Heart right ventricle (tissue), 16 donors: ENCODE results near the gene RAB3IL1. TPM values are rescaled to one million over a fixed set of nuclear protein-coding genes. Genes with fewer than 3 reads are reported as not detected.

ENCODE experiments used
- ATAC-seq, 8 donors: fragments of 200-7000 bp; cut with Tn5 transposase; one replicate each; pipeline ENCODE4 v1.9.1; 2020; ENCODE audit warnings: mild to moderate bottlenecking in 8 of 8, moderate library complexity in 8 of 8, moderate number of reproducible peaks in 1 of 8
- DNase-seq, 2 donors: peaks; one replicate each; pipeline ENCODE4 v3.0.0-alpha.2; 2020
- H3K27ac ChIP-seq, 10 donors: fragments of 200-600 bp; sonication (generic) in 2 of 10; one replicate each; pipeline versions ENCODE4 v1.5.0 to v1.8.0; 2020 to 2022; ENCODE audit warnings: mild to moderate bottlenecking in 3 of 10
- H3K27me3 ChIP-seq, 7 donors: fragments of 200-600 bp; one replicate each; pipeline ENCODE4 v1.8.0; 2021 to 2022; ENCODE audit warnings: mild to moderate bottlenecking in 2 of 7
- H3K36me3 ChIP-seq, 9 donors: fragments of 200-600 bp; sonication (generic) in 1 of 9; one replicate each; pipeline versions ENCODE4 v1.5.0 to v1.8.0; 2020 to 2022; ENCODE audit warnings: mild to moderate bottlenecking in 2 of 9
- H3K4me1 ChIP-seq, 9 donors: fragments of 200-600 bp; sonication (generic) in 1 of 9; one replicate each; pipeline versions ENCODE4 v1.5.0 to v1.8.0; 2020 to 2022; ENCODE audit warnings: mild to moderate bottlenecking in 4 of 9
- H3K4me3 ChIP-seq, 10 donors: fragments of 200-600 bp; sonication (generic) in 2 of 10; one replicate each; pipeline versions ENCODE4 v1.5.0 to v1.8.0; 2020 to 2022; ENCODE audit warnings: mild to moderate bottlenecking in 7 of 10, moderate library complexity in 2 of 10
- H3K9me3 ChIP-seq, 11 donors: fragments of 200-600 bp in 10 of 11; sonication (generic) in 2 of 11; one replicate each; pipeline versions ENCODE4 v1.5.0 to v1.8.0; 2013 to 2022; ENCODE audit warnings: mild to moderate bottlenecking in 2 of 11, control low read depth in 1 of 11, moderate library complexity in 1 of 11
- WGBS, 2 donors: extraction: QIAGEN DNeasy Blood & Tissue Kit; methylation state at CpG; one replicate each; pipeline ENCODE4 v1.1.7; 2013; ENCODE audit warnings: inconsistent platforms in 1 of 2; 5-methylcytosine and 5-hydroxymethylcytosine counted together
- intact Hi-C, 10 donors: fragments of 100-400 bp; cut with DNase I; formaldehyde crosslinking; loops; one replicate each; pipeline versions ENCODE4 v1.11.1 to v1.14.2; 2022
- polyA plus RNA-seq, 2 donors: library from polyadenylated mRNA; stranded (reverse); fragments of 200-250 nt; gene quantifications; one replicate each; pipeline ENCODE4 v1.2.3, GENCODE V29; 2013
- total RNA-seq, 10 donors: library from RNA; stranded (reverse); fragmentation: NEBNext Ultra II Directional in 3 of 10; extraction: Animal tissue kit (Norgen Biotek cat#: 25700) in 3 of 10; gene quantifications; one replicate each; pipeline versions ENCODE4 v1.2.1 to v1.2.4, GENCODE V29; 2021 to 2023
- TF ChIP-seq, protein P1 (sequence below), 9 donors: fragments of 200-600 bp; sonication (generic) in 2 of 9; IDR thresholded peaks; one replicate each; pipeline versions ENCODE4 v1.5.0 to v1.8.0; 2021 to 2022; ENCODE audit warnings: antibody characterized with exemption in 9 of 9, mild to moderate bottlenecking in 5 of 9, moderate library complexity in 1 of 9
- donor health status: Arrhythmogenic right ventricular cardiomyopathy.
- donor health status: ischemic (EF 13 %, LVEDD 7.1; RV severe dilation, severe dysfunction).
- donor health status: healthy with polysubstance abuse.
- donor health status: DM: no; HTN: yes; CAD: no.
- donor health status: DM: no; HTN: no; CAD: no.
- donor health status: ischemic (EF 25% LVEDD 6.9; RV normal size, moderate dysfunction).
- donor health status: ischemic (EF 25% LVEDD 5.7; RV mildly dilated, moderate dysfunction).
- donor health status: healthy.
- donor health status: DM: yes; HTN: yes; CAD: no.
- donor health status: Ischemic cardiomyopathy.
- donor health status: ischemic (EF 35%, LVEDD 5.7; RV mildly dilated, moderate dysfunction).
- donor health status: nonischemic (EF 11% LVEDD 7.7; RV severe dilation, severe dysfunction).
- donor health status: DM: yes; HTN: yes; CAD: no.
- donor health status: PGD.
- donor health status: ischemic (EF 29% LVEDD 5.4; RV normal size, mild dysfunction).
- donor health status: nonischemic (EF 23%, LVEDD 6.1; RV moderate dilation, normal function).

The RAB3IL1 gene
- total and polyA plus RNA-seq, 12 donors, result 3.7 to 11.1 (median 7.5) TPM

DNA sequence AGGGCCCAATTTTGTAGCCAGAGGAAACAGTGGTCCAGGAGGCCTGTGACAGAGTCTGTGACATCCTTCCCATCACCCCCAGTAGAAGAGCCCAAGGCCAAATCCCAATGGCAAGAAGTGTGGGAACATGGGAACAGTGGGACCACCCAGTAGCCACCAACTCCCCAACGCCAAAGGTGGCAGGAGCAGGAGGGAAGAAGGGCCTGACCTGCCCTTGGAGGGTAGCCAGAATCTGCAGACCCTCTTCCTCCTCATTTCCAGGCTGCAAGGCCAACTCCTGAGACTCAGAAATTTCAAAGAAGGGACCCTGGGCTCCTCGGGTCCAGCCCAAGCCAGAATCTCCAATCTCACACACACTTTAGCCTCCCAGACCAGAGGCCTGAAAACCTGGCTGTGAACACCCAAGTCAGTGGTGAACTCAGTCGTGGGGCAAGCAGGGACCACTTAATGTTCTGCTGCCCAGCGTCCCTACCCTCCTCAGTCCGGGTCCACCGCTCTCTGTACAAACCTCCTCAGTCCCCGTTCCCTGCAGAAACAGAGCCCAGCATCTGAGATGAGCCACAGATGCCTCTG is 6.2 kb downstream of the RAB3IL1 start:
- DNase-seq, result no peak
- peaks cover 10 to 61% (median 32%) of the 10 kb centered on the region in 9 donors for H3K4me1 ChIP-seq

DNA sequence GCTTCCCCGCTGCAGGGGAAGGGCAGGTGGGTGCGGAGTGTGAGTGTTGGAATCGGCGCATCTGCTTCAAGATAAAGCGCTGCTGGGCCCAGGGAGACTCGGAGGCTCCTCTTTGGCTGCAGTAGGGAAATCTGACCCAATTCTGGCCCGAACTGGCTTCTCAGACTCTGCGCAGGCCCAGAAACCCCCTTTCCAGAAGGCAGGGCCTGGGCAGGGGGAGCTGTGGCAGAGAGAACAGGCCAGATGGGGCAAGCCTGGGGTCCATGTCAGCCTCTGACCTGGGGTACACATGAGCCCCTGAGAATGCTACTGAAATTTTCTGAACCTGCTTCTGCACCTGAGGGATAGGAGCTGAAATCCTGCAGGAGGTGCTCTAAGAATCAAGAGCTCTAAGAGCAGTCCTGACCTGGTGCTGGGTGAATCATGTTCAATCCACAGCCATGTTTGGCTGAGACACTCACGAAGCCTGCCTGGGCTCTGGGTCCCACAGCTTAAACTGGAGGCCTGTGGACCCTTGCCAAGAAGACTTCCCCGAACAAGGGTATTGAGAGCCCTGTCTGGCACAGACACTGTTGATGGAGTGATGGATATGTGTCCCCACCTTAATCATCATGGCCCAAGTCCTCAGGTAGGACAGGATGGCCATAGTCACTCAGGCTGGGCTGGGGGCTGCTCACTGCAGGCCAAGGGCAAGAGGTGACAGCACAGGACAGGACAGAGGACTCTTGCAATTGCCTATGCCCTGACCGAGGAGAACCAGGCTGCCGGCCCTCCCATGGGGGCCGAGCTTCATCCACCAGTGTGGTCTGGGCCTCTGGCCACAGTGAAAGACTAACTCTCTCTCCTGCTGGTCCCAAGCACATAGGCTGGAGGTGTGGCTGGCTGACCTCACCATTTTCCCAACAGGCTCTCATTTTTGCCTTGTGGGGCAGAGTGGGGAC is 6.9 kb downstream of the RAB3IL1 start:
- intact Hi-C loops, result no loop called here
- TF ChIP-seq, protein P1, sequence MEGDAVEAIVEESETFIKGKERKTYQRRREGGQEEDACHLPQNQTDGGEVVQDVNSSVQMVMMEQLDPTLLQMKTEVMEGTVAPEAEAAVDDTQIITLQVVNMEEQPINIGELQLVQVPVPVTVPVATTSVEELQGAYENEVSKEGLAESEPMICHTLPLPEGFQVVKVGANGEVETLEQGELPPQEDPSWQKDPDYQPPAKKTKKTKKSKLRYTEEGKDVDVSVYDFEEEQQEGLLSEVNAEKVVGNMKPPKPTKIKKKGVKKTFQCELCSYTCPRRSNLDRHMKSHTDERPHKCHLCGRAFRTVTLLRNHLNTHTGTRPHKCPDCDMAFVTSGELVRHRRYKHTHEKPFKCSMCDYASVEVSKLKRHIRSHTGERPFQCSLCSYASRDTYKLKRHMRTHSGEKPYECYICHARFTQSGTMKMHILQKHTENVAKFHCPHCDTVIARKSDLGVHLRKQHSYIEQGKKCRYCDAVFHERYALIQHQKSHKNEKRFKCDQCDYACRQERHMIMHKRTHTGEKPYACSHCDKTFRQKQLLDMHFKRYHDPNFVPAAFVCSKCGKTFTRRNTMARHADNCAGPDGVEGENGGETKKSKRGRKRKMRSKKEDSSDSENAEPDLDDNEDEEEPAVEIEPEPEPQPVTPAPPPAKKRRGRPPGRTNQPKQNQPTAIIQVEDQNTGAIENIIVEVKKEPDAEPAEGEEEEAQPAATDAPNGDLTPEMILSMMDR (IDR thresholded peaks at IDR 0.05), result no peak
- Histone ChIP-seq H3K27me3 (no peaks in the 10 kb centered on the region), H3K27ac (peak overlapping the region in 6 of 10 donors; percentile 19 to 65 (median 49)), H3K4me1 (peaks cover 10 to 60% (median 32%) of the 10 kb centered on the region in 9 donors), H3K36me3 (peaks cover 0 to 26% (median 5%) of the 10 kb centered on the region in 9 donors), H3K9me3 (no peaks in the 10 kb centered on the region), H3K4me3 (no peak overlapping the region)
- DNase-seq (no peak), ATAC-seq (peak in 3 of 8 donors; percentile 16 to 24 (median 17))
- 76 to 79% methylated on average over 13 of the region's 13 CpGs for WGBS, 2 donors

More for the DNA sequence above, 6.2 kb downstream of the RAB3IL1 start:
- no peaks in the 10 kb centered on the region for H3K9me3 ChIP-seq
- intact Hi-C loops, result no loop called here
- WGBS, 2 donors, result 68 to 74% methylated on average over 7 of the region's 7 CpGs
- H3K27ac ChIP-seq, result peak overlapping the region in 7 of 10 donors; percentile 1 to 65 (median 48)
- H3K4me3 ChIP-seq, result no peak overlapping the region
- TF ChIP-seq, protein P1 (IDR thresholded peaks at IDR 0.05), result no peak
- ATAC-seq, result peak in 1 of 8 donors; percentile 2
- H3K36me3 ChIP-seq, result peaks cover 0 to 19% (median 4%) of the 10 kb centered on the region in 9 donors
- peaks cover 0 to under 1% (median 0%) of the 10 kb centered on the region in 7 donors for H3K27me3 ChIP-seq

DNA sequence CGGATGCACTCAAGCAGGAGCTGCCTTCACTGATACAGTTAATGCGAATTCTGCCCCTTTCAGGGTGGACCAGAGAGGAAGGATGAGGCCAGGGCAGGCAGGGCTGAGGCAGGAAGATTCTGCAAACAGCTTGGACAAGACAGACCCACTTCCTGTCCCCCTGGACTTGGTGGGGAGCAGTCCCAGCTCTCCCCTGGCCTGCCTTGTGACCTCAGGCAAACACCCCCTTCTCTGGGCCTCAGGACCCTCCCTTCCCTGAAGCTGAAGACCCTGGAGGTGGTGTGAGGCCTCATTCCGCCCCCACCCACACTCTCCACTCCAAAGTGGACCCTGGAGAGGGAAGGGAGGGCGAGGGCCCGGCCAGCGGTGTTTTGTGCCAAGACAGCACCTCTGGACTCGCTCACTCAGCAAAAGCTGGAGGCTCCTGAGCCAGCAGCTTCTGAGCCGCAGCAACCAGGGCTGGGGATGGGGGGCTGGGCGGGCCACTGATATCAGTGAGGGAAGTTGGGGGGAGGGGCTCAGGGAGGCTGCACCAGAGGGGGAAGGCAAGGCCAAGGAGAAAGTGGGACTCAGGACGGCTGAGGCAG is 8.5 kb downstream of the RAB3IL1 start:
- peaks cover 10 to 56% (median 32%) of the 10 kb centered on the region in 9 donors for H3K4me1 ChIP-seq

More for the DNA sequence above, 8.5 kb downstream of the RAB3IL1 start:
- 39 to 59% methylated on average over 10 of the region's 10 CpGs for WGBS, 2 donors
- Histone ChIP-seq H3K27ac (peak overlapping the region in 7 of 10 donors; percentile 7 to 74 (median 52)), H3K9me3 (no peaks in the 10 kb centered on the region), H3K4me3 (no peak overlapping the region), H3K27me3 (no peaks in the 10 kb centered on the region), H3K36me3 (peaks cover 0 to 41% (median 5%) of the 10 kb centered on the region in 9 donors)
- TF ChIP-seq, protein P1 (IDR thresholded peaks at IDR 0.05), result no peak
- intact Hi-C loops, result loop anchor here in 1 of 10 donors (5.0 kb wide), 1 partner anchor 38 kb away; no protein-coding TSS in a partner anchor
- peak in 7 of 8 donors; percentile 5 to 62 (median 30) for ATAC-seq
- peak; percentile 64 to 66 for DNase-seq
